ENCODE measurements around the gene AMACR.
"Not testable (repeated sequence)": the region's sequence is repeated elsewhere in the genome, so short reads cannot be mapped to it uniquely, and the experiment has no call there.

The AMACR gene

GRCh38 chr5:34035756-34036155, 27.9 kb upstream of the AMACR start:
- DNase-seq = no peak

- no peak for DNase-seq
These were observed 26.9 kb upstream of the AMACR start for GRCh38 chr5:34034534-34035327.

GRCh38 chr5:34031966-34032365, 24.1 kb upstream of the AMACR start:
- no peak for DNase-seq

DNA sequence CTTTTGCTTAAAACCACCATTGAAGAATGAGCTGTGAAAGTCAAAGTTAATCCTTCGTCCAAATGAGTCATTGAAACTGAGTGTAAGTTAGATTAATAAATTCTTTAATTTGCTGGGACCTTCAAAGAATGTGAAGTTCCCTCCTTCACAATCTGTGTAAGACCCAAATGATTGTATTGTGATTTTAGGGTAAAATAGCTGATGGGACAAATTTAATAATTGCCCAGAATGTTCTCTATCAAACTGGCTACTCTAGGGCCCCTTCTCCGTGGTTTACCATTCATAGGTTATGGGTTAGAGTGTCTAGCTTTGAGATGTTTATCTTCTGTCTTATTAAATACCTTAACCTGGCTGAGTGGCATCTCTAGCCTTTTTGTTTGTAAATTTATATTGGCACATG, 23.3 kb upstream of the AMACR start:
- no peak for DNase-seq

DNA sequence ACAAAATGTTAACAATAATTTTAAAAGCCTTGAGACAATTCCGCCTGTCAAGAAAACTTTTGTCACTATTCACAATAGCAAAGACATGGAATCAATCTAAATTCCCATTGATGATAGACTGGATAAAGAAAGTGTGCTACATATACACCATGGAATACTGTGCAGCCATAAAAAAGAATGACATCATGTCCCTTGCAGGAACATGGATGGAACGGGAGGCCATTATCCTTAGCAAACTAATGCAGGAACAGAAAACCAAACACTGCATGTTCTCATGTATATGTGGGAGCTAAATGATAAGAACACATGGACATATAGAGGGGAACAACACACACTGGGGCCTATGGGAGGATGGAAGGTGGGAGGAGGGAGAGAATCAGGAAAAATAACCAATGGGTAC, 22.7 kb upstream of the AMACR start:
- not testable (repeated sequence) for DNase-seq

DNA sequence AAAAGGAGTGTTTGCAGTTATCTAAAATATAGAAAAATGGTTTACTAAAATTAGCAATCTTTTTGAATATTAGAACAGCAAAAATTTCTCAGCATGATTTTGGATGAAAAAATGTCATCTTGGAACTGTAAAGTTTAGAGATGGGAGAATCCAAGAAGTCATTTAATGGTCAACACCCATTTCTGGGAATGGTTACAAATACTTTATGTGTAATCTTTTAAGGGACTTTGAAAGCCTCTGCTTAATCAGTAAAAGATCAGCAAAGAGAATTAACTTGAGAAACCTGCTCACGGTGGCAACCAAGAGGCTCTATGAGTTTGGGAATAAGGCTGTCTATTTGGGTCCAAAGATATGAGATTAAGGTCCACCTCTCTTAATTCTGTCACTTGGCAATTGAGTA, 22.2 kb upstream of the AMACR start:
- no peak for DNase-seq

GRCh38 chr5:34028349-34028748, 20.5 kb upstream of the AMACR start:
- no peak for DNase-seq

GRCh38 chr5:34026089-34026761, 18.4 kb upstream of the AMACR start:
- no peak for DNase-seq

DNA sequence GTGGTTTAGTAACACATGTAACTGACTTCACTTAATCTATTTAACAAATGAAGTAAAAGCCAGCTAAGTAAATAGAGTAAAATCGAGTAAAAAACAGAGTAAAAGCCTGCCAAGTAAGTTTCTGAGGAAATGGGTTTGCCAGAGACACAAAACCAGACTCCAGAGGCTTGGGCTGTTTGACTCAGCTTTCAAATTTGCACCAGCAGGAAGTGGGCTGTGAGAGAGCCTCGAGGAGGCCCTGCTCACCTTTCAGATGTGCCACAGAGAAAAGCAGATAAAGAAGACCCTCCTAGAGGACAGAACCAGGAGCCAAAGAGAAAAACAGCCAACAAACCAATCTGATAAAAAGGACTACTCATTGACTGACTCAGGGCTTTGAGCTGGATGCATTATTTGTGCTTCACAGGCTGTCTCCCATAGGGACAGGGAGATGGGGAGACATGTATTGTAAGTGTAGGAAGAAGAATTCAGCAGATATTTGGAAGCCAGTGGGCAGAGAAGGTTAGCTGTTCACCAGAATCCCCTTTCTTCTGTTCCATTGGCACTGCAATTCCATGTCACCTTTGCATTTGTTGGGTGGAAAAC, 14.4 kb upstream of the AMACR start:
- no peak for DNase-seq

- no peak for DNase-seq
These were observed 13.5 kb upstream of the AMACR start for GRCh38 chr5:34021334-34021733.

GRCh38 chr5:34020726-34021125, 12.9 kb upstream of the AMACR start:
- DNase-seq = no peak

- no peak for DNase-seq
These were observed 9.4 kb upstream of the AMACR start for GRCh38 chr5:34017254-34017653.

DNA sequence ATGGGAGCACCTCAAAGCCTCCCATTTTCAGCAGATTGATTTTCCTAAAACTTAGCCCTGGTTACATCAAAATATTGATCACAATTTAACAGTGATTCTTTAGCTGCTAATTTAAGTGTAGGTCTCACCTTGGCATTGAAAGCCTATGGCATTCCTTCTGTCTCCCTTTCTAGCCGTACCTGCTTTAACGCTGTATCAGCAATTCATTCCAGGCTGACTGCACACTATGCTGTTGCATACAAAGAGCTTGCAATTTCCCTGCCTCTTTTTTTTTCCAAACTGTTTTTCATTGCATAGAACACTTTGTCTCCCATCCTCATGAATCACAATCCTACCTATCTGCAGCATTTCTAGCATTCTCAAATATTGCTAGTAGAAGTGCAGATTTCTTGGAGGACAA, 8.9 kb upstream of the AMACR start:
- no peak for DNase-seq

DNA sequence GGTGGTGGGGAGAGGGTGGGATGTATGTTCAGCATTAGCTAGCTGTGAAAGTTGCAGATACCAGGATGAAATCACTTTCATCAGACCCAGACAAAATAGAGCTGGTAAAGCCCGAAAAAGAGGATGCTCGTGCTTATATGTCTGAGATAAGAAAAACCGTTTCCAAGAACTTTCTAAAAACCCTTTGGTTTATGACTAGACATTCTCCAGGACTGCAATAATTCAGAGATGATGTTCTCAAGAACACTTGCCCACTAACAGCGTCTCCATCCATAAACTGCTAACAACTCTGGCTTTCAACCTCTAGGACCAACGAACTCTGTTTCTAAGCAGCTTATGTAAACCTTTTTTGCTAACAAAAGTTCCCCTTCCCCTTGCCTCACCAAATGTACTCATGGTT, 8.4 kb upstream of the AMACR start:
- DNase-seq = no peak

GRCh38 chr5:34015120-34015822, 7.4 kb upstream of the AMACR start:
- no peak for DNase-seq

DNA sequence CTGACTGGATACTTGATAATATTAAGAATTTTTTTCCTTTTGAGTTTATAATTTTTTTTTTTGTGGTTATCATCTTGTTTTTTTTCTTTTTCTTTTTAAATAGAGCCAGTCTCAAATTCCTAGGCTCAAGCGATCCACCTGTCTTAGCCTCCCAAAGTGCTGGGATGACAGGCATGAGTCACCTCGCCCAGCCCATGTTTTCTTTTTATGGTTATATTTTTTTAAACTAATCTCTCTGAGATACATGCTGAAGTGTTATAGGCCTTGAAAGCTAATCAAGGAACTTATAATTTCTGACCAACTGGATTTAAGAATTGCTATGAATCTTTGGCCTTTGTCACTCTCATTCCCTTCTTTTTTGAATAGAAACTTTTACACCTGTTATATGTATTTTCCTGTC, 6.8 kb upstream of the AMACR start:
- DNase-seq = no peak

DNA sequence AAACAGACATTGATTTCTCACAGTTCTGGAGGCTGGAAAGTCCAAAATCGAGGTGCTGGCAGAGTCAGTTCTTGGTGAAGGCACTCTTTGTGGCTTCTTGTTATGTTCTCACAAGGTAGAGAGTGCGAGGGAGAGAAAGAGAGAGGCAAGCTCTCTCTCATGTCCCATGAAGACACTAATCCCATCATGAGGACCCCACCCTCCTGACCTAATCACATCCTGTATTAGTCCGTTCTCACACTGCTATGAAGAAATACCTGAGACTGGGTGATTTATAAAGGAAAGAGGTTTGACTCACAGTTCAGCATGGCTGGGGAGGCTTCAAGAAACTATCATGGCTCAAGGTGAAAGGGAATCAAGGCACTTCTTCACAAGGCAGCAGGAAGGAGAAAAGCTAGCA, 5.7 kb upstream of the AMACR start:
- no peak for DNase-seq

GRCh38 chr5:34012791-34013190, 4.9 kb upstream of the AMACR start:
- no peak for DNase-seq

GRCh38 chr5:34011536-34011935, 3.7 kb upstream of the AMACR start:
- DNase-seq = no peak

GRCh38 chr5:34010146-34010545, 2.3 kb upstream of the AMACR start:
- DNase-seq = not testable (repeated sequence)

DNA sequence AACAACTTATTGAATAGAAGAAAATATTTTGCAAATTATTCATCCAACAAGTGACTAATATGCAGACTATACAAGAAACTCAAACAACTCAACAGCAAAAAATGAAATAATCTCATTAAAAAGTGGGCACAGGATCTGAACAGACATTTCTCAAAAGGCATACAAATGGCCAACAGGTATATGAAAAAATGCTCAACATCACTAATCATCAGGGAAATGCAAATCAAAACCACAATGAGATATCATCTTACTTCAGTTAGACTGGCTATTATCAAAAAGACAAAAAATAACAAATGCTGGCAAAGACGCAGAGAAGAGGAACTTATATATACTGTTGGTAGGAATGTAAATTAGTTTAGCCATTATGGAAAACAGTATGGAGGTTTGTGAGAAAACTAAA, 1.8 kb upstream of the AMACR start:
- no peak for DNase-seq

GRCh38 chr5:34008802-34009201, 952 bp upstream of the AMACR start:
- no peak for DNase-seq

GRCh38 chr5:34007201-34007620, 639 bp downstream of the AMACR start:
- DNase-seq = no peak

DNA sequence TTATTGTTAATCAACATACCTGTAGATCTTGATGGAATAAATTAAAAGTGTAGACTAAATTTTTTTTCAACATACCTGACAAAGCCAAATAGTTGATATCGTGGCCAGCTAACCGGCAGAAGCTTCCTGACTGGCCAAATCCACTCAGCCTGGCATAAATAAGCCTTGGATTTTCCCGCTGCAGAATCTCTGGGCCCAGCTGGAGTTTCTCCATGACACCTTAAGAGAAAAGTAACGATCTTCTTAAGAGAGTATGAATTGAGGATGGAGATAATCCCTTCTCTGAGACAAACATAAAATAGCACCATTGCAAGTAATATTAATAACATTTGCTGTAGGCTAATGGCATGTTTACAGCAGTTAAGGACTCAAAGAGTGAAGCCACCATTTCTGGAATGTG, 2.2 kb downstream of the AMACR start:
- DNase-seq = no peak
